Measurements from ENCODE around the gene ADAMTS14.

- no peak for TF ChIP-seq CTCF (IDR thresholded peaks at IDR 0.05)
- TF ChIP-seq POLR2AphosphoS5 (IDR thresholded peaks at IDR 0.05): no peak
These were observed 107.4 kb downstream of the ADAMTS14 start for GRCh38 chr10:70779511-70780369.

Data from stomach (tissue), 4 donors.